Activated CD4-positive, alpha-beta memory T cell treated with anti-CD3 and anti-CD28 coated beads for 36 hours (primary cell): ENCODE data around the gene MYZAP. TPM values are rescaled to one million over a fixed set of nuclear protein-coding genes. Genes with fewer than 3 reads are reported as not detected.

Experiments
- CTCF ChIA-PET: fragments of 350-600 bp; sonication (Branson Sonifier 250); formaldehyde crosslinking; loops from one replicate; lab custom pipeline; 2021; ENCODE audit warnings: antibody characterized with exemption, inconsistent platforms; lab: Charles Lee
- POLR2A ChIA-PET: fragments of 350-600 bp; sonication (Branson Sonifier 250); formaldehyde crosslinking; loops from one replicate; lab custom pipeline; 2021; ENCODE audit warnings: antibody characterized with exemption; lab: Charles Lee
- DNase-seq: peaks from one replicate; pipeline ENCODE4 v3.0.0-alpha.2; 2020
- H3K27ac Mint-ChIP-seq: one replicate; pipeline ENCODE4 v1.8.0; 2021; ENCODE audit warnings: mixed read lengths
- H3K27me3 Mint-ChIP-seq: one replicate; pipeline ENCODE4 v1.8.0; 2021; ENCODE audit warnings: mixed read lengths
- H3K36me3 Mint-ChIP-seq: one replicate; pipeline ENCODE4 v1.8.0; 2021; ENCODE audit warnings: mixed read lengths
- H3K4me1 Mint-ChIP-seq: one replicate; pipeline ENCODE4 v1.8.0; 2021; ENCODE audit warnings: low read depth, mixed read lengths
- H3K4me3 Mint-ChIP-seq: one replicate; pipeline ENCODE4 v1.8.0; 2021; ENCODE audit warnings: mild to moderate bottlenecking, mixed read lengths
- H3K9me3 Mint-ChIP-seq: one replicate; pipeline ENCODE4 v1.8.0; 2021; ENCODE audit warnings: mixed read lengths
- intact Hi-C: fragments of 100-400 bp; cut with micrococcal nuclease; formaldehyde crosslinking; loops from one replicate; pipeline ENCODE4 v1.15.1; 2023
- total RNA-seq, 2 experiments: library from RNA; stranded (reverse); gene quantifications; one replicate each; pipeline ENCODE4 v1.2.3, GENCODE V29; 2021

MYZAP gene
- total RNA-seq, 2 experiments from 2014 or later, result 0.55 to 0.63 TPM

DNA sequence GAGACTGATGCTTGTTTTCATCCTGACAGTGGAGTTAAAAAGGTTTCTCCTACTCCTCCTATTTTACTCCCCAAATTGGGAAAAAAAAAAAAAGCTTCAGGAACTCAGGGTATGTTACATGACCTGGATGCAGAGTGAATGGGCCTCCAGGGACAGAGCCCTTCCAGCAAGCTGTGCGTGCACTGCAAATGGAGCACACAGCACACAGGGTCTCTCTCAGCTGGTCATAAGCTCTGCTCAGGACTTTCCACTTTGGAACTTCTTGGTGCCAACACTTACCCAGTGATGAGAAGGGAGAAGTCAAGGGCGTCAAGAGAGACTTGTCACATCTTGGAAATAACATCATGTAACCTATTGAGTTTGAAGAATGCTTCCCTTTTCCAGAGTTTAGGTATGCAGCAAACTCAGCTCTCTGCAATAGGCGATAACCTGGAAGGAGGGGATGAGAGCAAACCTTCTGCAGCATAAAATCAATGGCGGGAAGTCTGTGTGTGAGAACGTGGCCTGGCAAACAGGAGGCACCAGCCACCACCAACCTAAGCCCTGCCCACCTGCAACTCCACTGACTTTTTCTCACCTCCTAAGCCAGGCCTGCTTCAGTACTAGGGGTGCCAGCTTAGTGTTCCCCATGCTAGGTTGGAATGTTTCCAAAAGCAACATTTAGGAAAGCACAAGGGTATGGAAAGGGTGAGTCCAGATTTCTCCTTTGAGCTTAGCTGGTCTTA, 39.8 kb downstream of the MYZAP start:
- intact Hi-C loops, result no loop called here
- Mint-ChIP-seq H3K36me3 (no peaks in the 10 kb centered on the region), H3K9me3 (no peaks in the 10 kb centered on the region), H3K27ac (no peak overlapping the region), H3K27me3 (no peaks in the 10 kb centered on the region), H3K4me3 (no peak overlapping the region), H3K4me1 (no peaks in the 10 kb centered on the region)
- CTCF ChIA-PET, result interaction anchor here (0.8 to 3.1 kb wide), 2 partner anchors 10 to 71 kb away, joined by 3 to 7 read pairs; no protein-coding TSS in a partner anchor
- DNase-seq, result no peak
- POLR2A ChIA-PET, result no interaction called here

DNA sequence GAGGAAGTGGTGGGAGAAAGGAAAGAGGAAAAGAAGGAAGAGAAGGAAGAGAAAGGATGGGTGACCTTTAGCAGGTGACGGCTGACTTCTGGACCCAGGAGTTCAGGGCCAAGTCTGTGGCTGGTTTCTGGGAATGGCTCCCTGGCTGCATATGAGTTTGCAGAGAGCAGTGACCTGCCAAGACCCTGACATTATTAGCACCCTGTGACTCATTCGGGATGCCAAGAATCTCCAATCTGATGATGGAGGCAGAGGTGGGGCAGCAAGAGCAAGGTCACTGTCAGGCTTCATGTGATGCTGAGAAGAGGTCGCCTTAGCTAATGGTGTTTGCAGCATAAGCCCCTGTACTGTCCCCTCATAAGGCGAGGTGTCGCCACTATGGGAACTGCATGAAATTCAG, 42.6 kb downstream of the MYZAP start:
- CTCF ChIA-PET, result interaction anchor here (1.1 kb wide), 1 partner anchor 92 kb away, joined by 3 read pairs; no protein-coding TSS in a partner anchor
- H3K9me3 Mint-ChIP-seq, result no peaks in the 10 kb centered on the region
- no peak overlapping the region for H3K4me3 Mint-ChIP-seq
- no peaks in the 10 kb centered on the region for H3K27me3 Mint-ChIP-seq
- H3K27ac Mint-ChIP-seq, result no peak overlapping the region
- DNase-seq, result no peak
- POLR2A ChIA-PET, result no interaction called here
- no peaks in the 10 kb centered on the region for H3K36me3 Mint-ChIP-seq
- no peaks in the 10 kb centered on the region for H3K4me1 Mint-ChIP-seq
- intact Hi-C loops, result no loop called here

DNA sequence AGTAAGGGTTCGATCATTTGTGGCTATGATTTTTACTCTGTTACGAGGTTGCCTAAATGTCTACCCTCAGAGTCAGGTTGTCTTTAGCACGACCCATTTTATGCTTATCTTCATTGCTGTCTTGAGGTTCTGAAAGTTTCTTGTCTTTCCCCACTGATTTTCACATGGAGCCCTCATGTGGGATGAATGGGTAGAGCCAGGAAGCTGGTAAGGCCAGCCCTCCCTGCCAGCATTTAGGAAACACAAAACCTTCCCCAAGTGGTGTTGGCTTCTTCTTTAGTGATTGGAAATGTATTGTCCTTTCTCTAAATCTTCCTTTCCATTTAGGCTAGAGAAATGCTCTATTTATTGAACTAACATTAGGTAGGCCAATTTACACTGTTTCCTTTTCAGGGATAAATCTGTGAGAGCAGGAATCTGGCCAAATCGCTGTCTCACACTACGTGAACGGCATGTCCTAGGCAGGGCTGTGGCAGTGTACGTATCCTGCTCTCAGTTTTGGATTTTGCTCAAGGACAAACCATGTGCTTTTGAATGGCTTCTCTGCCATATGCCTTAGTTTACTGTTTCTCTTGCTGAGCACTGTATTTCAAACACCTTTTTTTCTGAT, 43.7 kb downstream of the MYZAP start:
- Mint-ChIP-seq H3K4me3 (no peak overlapping the region), H3K4me1 (no peaks in the 10 kb centered on the region), H3K27ac (no peak overlapping the region), H3K27me3 (no peaks in the 10 kb centered on the region), H3K36me3 (no peaks in the 10 kb centered on the region), H3K9me3 (no peaks in the 10 kb centered on the region)
- DNase-seq, result no peak
- intact Hi-C loops, result no loop called here
- POLR2A ChIA-PET, result no interaction called here
- CTCF ChIA-PET, result no interaction called here

GRCh38 chr15:57637846-57638245, 46.1 kb downstream of the MYZAP start:
- H3K9me3 Mint-ChIP-seq, result no peaks in the 10 kb centered on the region
- ChIA-PET POLR2A (no interaction called here), CTCF (no interaction called here)
- H3K27me3 Mint-ChIP-seq, result peaks cover 3% of the 10 kb centered on the region
- no peak overlapping the region for H3K4me3 Mint-ChIP-seq
- peaks cover 6% of the 10 kb centered on the region for H3K4me1 Mint-ChIP-seq
- DNase-seq, result no peak
- H3K36me3 Mint-ChIP-seq, result no peaks in the 10 kb centered on the region
- no peak overlapping the region for H3K27ac Mint-ChIP-seq
- intact Hi-C loops, result no loop called here

- no peak for DNase-seq
- ChIA-PET POLR2A (no interaction called here), CTCF (interaction anchor here (0.9 kb wide), 1 partner anchor 225 kb away, joined by 3 read pairs; no protein-coding TSS in a partner anchor)
- H3K4me3 Mint-ChIP-seq, result no peak overlapping the region
- H3K4me1 Mint-ChIP-seq, result peaks cover 6% of the 10 kb centered on the region
- peaks cover 3% of the 10 kb centered on the region for H3K27me3 Mint-ChIP-seq
- no peak overlapping the region for H3K27ac Mint-ChIP-seq
- intact Hi-C loops, result no loop called here
- H3K36me3 Mint-ChIP-seq, result no peaks in the 10 kb centered on the region
- no peaks in the 10 kb centered on the region for H3K9me3 Mint-ChIP-seq
These were observed 47.6 kb downstream of the MYZAP start for GRCh38 chr15:57639306-57639705.

GRCh38 chr15:57640930-57641682, 49.4 kb downstream of the MYZAP start:
- H3K36me3 Mint-ChIP-seq, result no peaks in the 10 kb centered on the region
- POLR2A ChIA-PET, result no interaction called here
- DNase-seq, result peak; percentile 29

DNA sequence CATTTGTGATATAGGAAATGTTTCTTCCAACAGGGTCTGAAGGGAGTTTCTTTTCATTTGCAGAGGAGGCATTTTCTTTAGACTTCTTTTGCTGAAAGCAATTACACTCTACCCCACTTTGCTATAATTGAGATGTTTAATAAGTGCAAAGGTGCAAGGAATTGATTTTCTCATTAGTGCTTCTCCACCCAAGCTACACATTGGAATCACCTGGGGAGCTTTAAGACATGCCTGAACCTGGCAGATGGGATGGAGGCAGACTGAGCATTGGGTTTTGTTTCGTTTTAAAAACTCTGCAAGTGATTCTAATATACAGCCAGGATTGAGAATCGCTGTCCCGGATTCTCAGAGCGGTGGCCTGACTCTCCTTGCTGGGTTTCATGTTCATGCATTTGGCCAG, 52.1 kb downstream of the MYZAP start:
- ChIA-PET POLR2A (no interaction called here), CTCF (interaction anchor here (1.0 to 3.2 kb wide), 2 partner anchors 44 to 88 kb away, joined by 3 to 8 read pairs; no protein-coding TSS in a partner anchor)
- Mint-ChIP-seq H3K36me3 (no peaks in the 10 kb centered on the region), H3K27ac (no peak overlapping the region), H3K27me3 (peaks cover 3% of the 10 kb centered on the region), H3K4me3 (no peak overlapping the region), H3K4me1 (peaks cover 6% of the 10 kb centered on the region), H3K9me3 (no peaks in the 10 kb centered on the region)
- intact Hi-C loops, result loop anchor here (5.0 to 10.0 kb wide), 2 partner anchors 82 to 221 kb away; no protein-coding TSS in a partner anchor
- DNase-seq, result no peak

More at GRCh38 chr15:57640930-57641682, 49.4 kb downstream of the MYZAP start:
- Mint-ChIP-seq H3K27ac (no peak overlapping the region), H3K9me3 (no peaks in the 10 kb centered on the region), H3K4me1 (peaks cover 6% of the 10 kb centered on the region), H3K4me3 (no peak overlapping the region), H3K27me3 (peaks cover 3% of the 10 kb centered on the region)
- intact Hi-C loops, result loop anchor here (5.0 to 10.0 kb wide), 2 partner anchors 79 to 224 kb away; no protein-coding TSS in a partner anchor
- CTCF ChIA-PET, result interaction anchor here (0.6 to 3.2 kb wide), 8 partner anchors 9 to 220 kb away, joined by 3 to 8 read pairs (median 6); no protein-coding TSS in a partner anchor

GRCh38 chr15:57646087-57646486, 54.4 kb downstream of the MYZAP start:
- CTCF ChIA-PET, result interaction anchor here (0.6 kb wide), 1 partner anchor 87 kb away, joined by 5 read pairs; no protein-coding TSS in a partner anchor

GRCh38 chr15:57647071-57647790, 55.5 kb downstream of the MYZAP start:
- ChIA-PET POLR2A (no interaction called here), CTCF (interaction anchor here (0.6 kb wide), 1 partner anchor 85 kb away, joined by 5 read pairs; no protein-coding TSS in a partner anchor)
- intact Hi-C loops, result loop anchor here (10.0 kb wide), 1 partner anchor 218 kb away; no protein-coding TSS in a partner anchor
- Mint-ChIP-seq H3K4me1 (no peaks in the 10 kb centered on the region), H3K4me3 (no peak overlapping the region), H3K27ac (no peak overlapping the region), H3K27me3 (no peaks in the 10 kb centered on the region), H3K9me3 (no peaks in the 10 kb centered on the region), H3K36me3 (no peaks in the 10 kb centered on the region)
- DNase-seq, result no peak

More at GRCh38 chr15:57646087-57646486, 54.4 kb downstream of the MYZAP start:
- no peak overlapping the region for H3K27ac Mint-ChIP-seq
- no peaks in the 10 kb centered on the region for H3K36me3 Mint-ChIP-seq
- H3K27me3 Mint-ChIP-seq, result no peaks in the 10 kb centered on the region
- intact Hi-C loops, result loop anchor here (10.0 kb wide), 1 partner anchor 219 kb away; no protein-coding TSS in a partner anchor
- POLR2A ChIA-PET, result no interaction called here
- H3K9me3 Mint-ChIP-seq, result no peaks in the 10 kb centered on the region
- no peak overlapping the region for H3K4me3 Mint-ChIP-seq
- no peak for DNase-seq
- peaks cover 5% of the 10 kb centered on the region for H3K4me1 Mint-ChIP-seq

GRCh38 chr15:57647791-57648130, 56.1 kb downstream of the MYZAP start:
- H3K27ac Mint-ChIP-seq, result no peak overlapping the region
- H3K4me1 Mint-ChIP-seq, result no peaks in the 10 kb centered on the region
- CTCF ChIA-PET, result no interaction called here

GRCh38 chr15:57649138-57649537, 57.4 kb downstream of the MYZAP start:
- CTCF ChIA-PET, result no interaction called here
- Mint-ChIP-seq H3K36me3 (no peaks in the 10 kb centered on the region), H3K27ac (no peak overlapping the region), H3K27me3 (no peaks in the 10 kb centered on the region), H3K4me1 (no peaks in the 10 kb centered on the region), H3K9me3 (no peaks in the 10 kb centered on the region), H3K4me3 (no peak overlapping the region)
- intact Hi-C loops, result loop anchor here (10.0 kb wide), 1 partner anchor 216 kb away; no protein-coding TSS in a partner anchor
- DNase-seq, result no peak
- POLR2A ChIA-PET, result no interaction called here

More at GRCh38 chr15:57647791-57648130, 56.1 kb downstream of the MYZAP start:
- POLR2A ChIA-PET, result no interaction called here
- H3K9me3 Mint-ChIP-seq, result no peaks in the 10 kb centered on the region
- DNase-seq, result no peak
- intact Hi-C loops, result loop anchor here (10.0 kb wide), 1 partner anchor 217 kb away; no protein-coding TSS in a partner anchor
- H3K4me3 Mint-ChIP-seq, result no peak overlapping the region
- no peaks in the 10 kb centered on the region for H3K36me3 Mint-ChIP-seq
- H3K27me3 Mint-ChIP-seq, result no peaks in the 10 kb centered on the region
